NCI-H510A treated with DMSO at 0.1 percent for 48 hours (cell line): Measurements from ENCODE around the gene OR1K1.
A peak's percentile ranks its signal among the peaks of the same experiment; 100 is the strongest.

Experiments used
- DNase-seq: peaks from one replicate; lab custom pipeline; 2025; lab: John Stamatoyannopoulos, UW

OR1K1 gene

GRCh38 chr9:122800066-122801060 lies at the start of gene OR1K1:
Gene OR1K1, plus strand, starts transcription at chr9:122800123. Its CDS starts 0 bp downstream, at chr9:122800123.
- no peak for DNase-seq

GRCh38 chr9:122754825-122755224 lies 45.1 kb upstream of the OR1K1 start:
- DNase-seq: no peak

GRCh38 chr9:122767817-122768216 lies 32.1 kb upstream of the OR1K1 start:
- DNase-seq: no peak

- DNase-seq: no peak
These were observed 22.9 kb upstream of the OR1K1 start for GRCh38 chr9:122777052-122777451.

GRCh38 chr9:122777935-122778627 lies 21.8 kb upstream of the OR1K1 start:
- no peak for DNase-seq

GRCh38 chr9:122779181-122779580 lies 20.7 kb upstream of the OR1K1 start:
- no peak for DNase-seq

- no peak for DNase-seq
These were observed 19.9 kb upstream of the OR1K1 start for GRCh38 chr9:122780026-122780425.

GRCh38 chr9:122781671-122782070 lies 18.3 kb upstream of the OR1K1 start:
- DNase-seq: no peak

GRCh38 chr9:122785269-122785668 lies 14.7 kb upstream of the OR1K1 start:
- no peak for DNase-seq

- no peak for DNase-seq
These were observed 13.6 kb upstream of the OR1K1 start for GRCh38 chr9:122786338-122786737.

- DNase-seq: no peak
These were observed 11.1 kb upstream of the OR1K1 start, which contains the start of gene OR5C1 for GRCh38 chr9:122788831-122789230. Gene OR5C1, plus strand, starts transcription at chr9:122788933. Its CDS starts 0 bp downstream, at chr9:122788933.

GRCh38 chr9:122789256-122790046 lies 10.5 kb upstream of the OR1K1 start:
- DNase-seq: no peak

- DNase-seq: no peak
These were observed 7.9 kb upstream of the OR1K1 start for GRCh38 chr9:122791872-122792669.

GRCh38 chr9:122797316-122798063 lies 2.4 kb upstream of the OR1K1 start:
- no peak for DNase-seq

GRCh38 chr9:122806661-122807060 lies 6.7 kb downstream of the OR1K1 start:
- no peak for DNase-seq

- no peak for DNase-seq
These were observed 7.5 kb downstream of the OR1K1 start for GRCh38 chr9:122807271-122807900.

- no peak for DNase-seq
These were observed 8.2 kb downstream of the OR1K1 start for GRCh38 chr9:122808141-122808540.

GRCh38 chr9:122809261-122809660 lies 9.3 kb downstream of the OR1K1 start:
- peak; percentile 63 for DNase-seq

GRCh38 chr9:122810306-122810946 lies 10.5 kb downstream of the OR1K1 start:
- peak; percentile 87 for DNase-seq
